GM12878 (cell line): ENCODE results near the gene PPP1R9B. TPM values are rescaled to one million over a fixed set of nuclear protein-coding genes. Genes with fewer than 3 reads are reported as not detected.
A peak's percentile ranks its signal among the peaks of the same experiment; 100 is the strongest.

Experiments used
- DPF2 ChIP-seq: fragments of 450-650 bp; IDR thresholded peaks from 2 replicates; pipeline ENCODE4 v1.6.1; 2017; ENCODE audit warnings: mild to moderate bottlenecking
- EZH2 ChIP-seq: IDR thresholded peaks from 2 replicates; pipeline ENCODE4 v1.6.1; 2012; ENCODE audit warnings: low read depth, mild to moderate bottlenecking, control low read depth, inconsistent platforms, low read length, borderline replicate concordance; ENCODE audit not compliant: control insufficient read depth
- FOXK2 ChIP-seq: fragments of 450-650 bp; IDR thresholded peaks from 2 replicates; pipeline ENCODE4 v1.6.1; 2017; ENCODE audit warnings: mild to moderate bottlenecking, moderate library complexity
- GATAD2B ChIP-seq: fragments of 450-650 bp; conservative IDR thresholded peaks from 2 replicates; pipeline ENCODE4 v1.6.1; 2017; ENCODE audit warnings: low read depth, mild to moderate bottlenecking, moderate library complexity
- HDAC2 ChIP-seq: fragments of 200-600 bp; sonication (generic); IDR thresholded peaks from 2 replicates; pipeline ENCODE4 v1.6.1; 2017
- JUND ChIP-seq: IDR thresholded peaks from 2 replicates; pipeline ENCODE4 v1.6.1; 2012; ENCODE audit warnings: low read depth, mild to moderate bottlenecking, low read length, improper control_type of control experiment, moderate library complexity
- NFXL1 ChIP-seq: fragments of 450-650 bp; IDR thresholded peaks from 2 replicates; pipeline ENCODE4 v1.6.1; 2017; ENCODE audit warnings: antibody characterized with exemption, mild to moderate bottlenecking, borderline replicate concordance
- NR2F1 ChIP-seq: fragments of 450-650 bp; conservative IDR thresholded peaks from 2 replicates; pipeline ENCODE4 v1.6.1; 2017; ENCODE audit warnings: mild to moderate bottlenecking
- RAD51 ChIP-seq: fragments of 450-650 bp; IDR thresholded peaks from 2 replicates; pipeline ENCODE4 v1.6.1; 2016; ENCODE audit warnings: moderate library complexity, mild to moderate bottlenecking, inconsistent platforms
- SMAD5 ChIP-seq: IDR thresholded peaks from 2 replicates; pipeline ENCODE4 v1.6.1; 2016; ENCODE audit warnings: antibody characterized with exemption, low read depth
- SMARCA5 ChIP-seq: fragments of 450-650 bp; IDR thresholded peaks from 2 replicates; pipeline ENCODE4 v1.6.1; 2017; ENCODE audit warnings: mild to moderate bottlenecking
- SMC3 ChIP-seq: IDR thresholded peaks from 2 replicates; pipeline ENCODE4 v1.6.1; 2011; ENCODE audit warnings: low read length, improper control_type of control experiment, borderline replicate concordance
- SREBF2 ChIP-seq: IDR thresholded peaks from 2 replicates; pipeline ENCODE4 v1.6.1; 2012; ENCODE audit warnings: mild to moderate bottlenecking, low read length
- SRF ChIP-seq, 2 experiments: IDR thresholded peaks; 2 replicates each; pipeline ENCODE4 v1.6.1; 2011; ENCODE audit warnings: low read depth in 2 of 2, low read length in 2 of 2, mild to moderate bottlenecking in 1 of 2, moderate library complexity in 1 of 2
- STAT3 ChIP-seq: IDR thresholded peaks from 2 replicates; pipeline ENCODE4 v1.6.1; 2011; ENCODE audit warnings: low read depth, low read length, improper control_type of control experiment
- TCF12 ChIP-seq: IDR thresholded peaks from 2 replicates; pipeline ENCODE4 v1.6.1; 2011; ENCODE audit warnings: low read depth, mild to moderate bottlenecking, low read length
- TCF3 ChIP-seq: IDR thresholded peaks from 2 replicates; pipeline ENCODE4 v1.6.1; 2012; ENCODE audit warnings: low read depth, mild to moderate bottlenecking, low read length, borderline replicate concordance; ENCODE audit not compliant: insufficient read depth
- YY1 ChIP-seq: IDR thresholded peaks from 2 replicates; pipeline ENCODE4 v1.6.1; 2011; ENCODE audit warnings: low read depth, mild to moderate bottlenecking, low read length
- ZBED1 ChIP-seq: IDR thresholded peaks from 2 replicates; pipeline ENCODE4 v1.6.1; 2016; ENCODE audit warnings: borderline replicate concordance
- ZBTB11 ChIP-seq: fragments of 450-650 bp; formaldehyde crosslinking; IDR thresholded peaks from 2 replicates; pipeline ENCODE4 v1.5.0; 2022; ENCODE audit warnings: mild to moderate bottlenecking, missing genetic modification characterization
- ZNF217 ChIP-seq: fragments of 450-650 bp; IDR thresholded peaks from 2 replicates; pipeline ENCODE4 v1.6.1; 2017; ENCODE audit warnings: antibody characterized with exemption, mild to moderate bottlenecking
- ZNF687 ChIP-seq: fragments of 450-650 bp; IDR thresholded peaks from 2 replicates; pipeline ENCODE4 v1.6.1; 2017; ENCODE audit warnings: mild to moderate bottlenecking, moderate library complexity
- polyA plus RNA-seq, 11 experiments: library from polyadenylated mRNA; depleted of rRNA in 4 of 11; unstranded in 6 of 11; stranded (reverse) in 5 of 11; fragments of >200 nt; fragmentation: Nextera tagmentation in 4 of 11; fragmentation: Illumina TruSeq in 1 of 11; extraction: Ambion mirVana in 4 of 11; extraction: Trizol in 1 of 11; gene quantifications; 1 replicate in 1 of 11; 2 replicates in 10 of 11; pipeline versions ENCODE4 v1.2.1 to v1.2.3, GENCODE V29; 2011 to 2016; ENCODE audit warnings: inconsistent platforms in 2 of 11, missing spikeins in 2 of 11, low read depth in 1 of 11
- total RNA-seq, 4 experiments: library from RNA; depleted of rRNA in 3 of 4; stranded (reverse); fragments of >200 nt in 3 of 4; fragmentation: Illumina TruSeq in 1 of 4; extraction: Trizol in 1 of 4; gene quantifications; 2 replicates each; pipeline versions ENCODE4 v1.2.1 to v1.2.3, GENCODE V29; 2013 to 2021
- TF ChIP-seq, protein P1 (sequence below): fragments of 450-650 bp; IDR thresholded peaks from 2 replicates; pipeline ENCODE4 v1.6.1; 2016; ENCODE audit warnings: mild to moderate bottlenecking

Gene PPP1R9B
- total and polyA plus RNA-seq, 10 of the 15 experiments (the other 5 are each of a cell fraction or from before 2014, with no cell fraction given) = 0.20 to 107 (median 37.5) TPM

DNA sequence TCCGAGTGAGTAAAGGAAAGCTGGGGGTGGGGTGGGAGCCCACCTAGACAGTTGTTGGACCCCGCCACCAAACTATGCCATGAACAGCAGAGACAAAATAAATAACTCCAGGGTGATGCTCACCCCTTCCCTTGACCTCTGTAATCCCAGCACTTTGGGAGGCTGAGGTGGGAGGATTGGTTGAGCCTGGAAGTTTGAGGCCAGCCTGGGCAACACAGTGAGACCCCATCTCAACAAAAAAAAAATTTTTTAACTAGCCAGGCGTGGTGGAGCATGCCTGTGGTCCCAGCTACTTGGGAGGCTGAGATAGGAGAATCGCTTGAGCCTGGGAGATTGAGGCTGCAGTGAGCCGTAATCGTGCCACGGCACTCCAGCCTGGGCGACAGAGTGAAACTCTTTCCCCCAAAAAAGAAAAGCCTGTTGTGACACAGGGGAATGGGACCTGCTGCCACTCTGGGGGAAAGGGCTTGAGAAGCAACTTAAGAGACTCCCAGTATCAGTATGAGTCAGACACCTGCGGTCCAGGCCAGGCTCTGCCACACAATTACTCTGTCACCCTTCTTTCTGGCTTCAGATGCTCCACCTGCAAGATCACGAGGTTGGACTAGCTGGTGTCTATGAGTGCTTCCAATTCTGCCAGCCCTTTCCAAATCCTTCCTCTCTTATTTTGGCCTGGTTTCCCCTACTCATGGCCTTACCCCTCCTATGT is 20.3 kb upstream of the PPP1R9B start (continued):
- TF ChIP-seq, protein P1, sequence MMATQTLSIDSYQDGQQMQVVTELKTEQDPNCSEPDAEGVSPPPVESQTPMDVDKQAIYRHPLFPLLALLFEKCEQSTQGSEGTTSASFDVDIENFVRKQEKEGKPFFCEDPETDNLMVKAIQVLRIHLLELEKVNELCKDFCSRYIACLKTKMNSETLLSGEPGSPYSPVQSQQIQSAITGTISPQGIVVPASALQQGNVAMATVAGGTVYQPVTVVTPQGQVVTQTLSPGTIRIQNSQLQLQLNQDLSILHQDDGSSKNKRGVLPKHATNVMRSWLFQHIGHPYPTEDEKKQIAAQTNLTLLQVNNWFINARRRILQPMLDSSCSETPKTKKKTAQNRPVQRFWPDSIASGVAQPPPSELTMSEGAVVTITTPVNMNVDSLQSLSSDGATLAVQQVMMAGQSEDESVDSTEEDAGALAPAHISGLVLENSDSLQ = peak; percentile 62; the same call in 1 of the 2 replicates
- TF ChIP-seq ZNF217 (peak; percentile 59; the same call in 1 of the 2 replicates), RAD51 (peak; percentile 53; the same call in 1 of the 2 replicates), GATAD2B (peak; percentile 73), ZBED1 (no peak), SREBF2 (no peak), YY1 (no peak), SMAD5 (no peak), NR2F1 (0 out of 2 replicates have a peak, but pooled peaks have one; percentile 27), FOXK2 (no peak), NFXL1 (no peak), TCF12 (peak; percentile 66), STAT3 (no peak), SMC3 (no peak), SMARCA5 (peak; percentile 43; the same call in 1 of the 2 replicates), HDAC2 (no peak), ZBTB11 (CRISPR knock-in tag) (no peak), DPF2 (peak; percentile 94), JUND (peak; percentile 92), SRF (IDR thresholded peaks at IDR 0.05; ENCODE audit: low read depth in 2 of 2, low read length in 2 of 2) (no peak), EZH2 (no peak), TCF3 (no peak), ZNF687 (no peak)
